Loucy (cell line): ENCODE measurements around the gene HMGB2.

ENCODE experiments used
- H2AFZ ChIP-seq: fragments of 200-600 bp; sonication (generic); 2 replicates; pipeline ENCODE4 v1.6.0; 2016; ENCODE audit warnings: antibody characterized with exemption, mild to moderate bottlenecking, low read length, moderate library complexity
- H3F3A ChIP-seq: fragments of 200-600 bp; 2 replicates; pipeline ENCODE4 v1.6.0; 2016; ENCODE audit warnings: antibody characterized with exemption, low read depth, mild to moderate bottlenecking
- H3K27me3 ChIP-seq: fragments of 200-600 bp; sonication (generic); 2 replicates; pipeline ENCODE4 v1.6.1; 2014; ENCODE audit warnings: low read length, mild to moderate bottlenecking; ENCODE audit not compliant: insufficient read depth, poor library complexity, severe bottlenecking
- H3K36me3 ChIP-seq: fragments of 200-600 bp; sonication (generic); 2 replicates; pipeline ENCODE4 v1.6.1; 2016; ENCODE audit warnings: low read length; ENCODE audit not compliant: insufficient read depth
- H3K4me1 ChIP-seq: fragments of 200-600 bp; sonication (generic); 2 replicates; pipeline ENCODE4 v1.5.1; 2014; ENCODE audit warnings: low read length, mild to moderate bottlenecking; ENCODE audit not compliant: insufficient read depth, poor library complexity, severe bottlenecking
- H3K4me2 ChIP-seq: fragments of 200-600 bp; sonication (generic); 2 replicates; pipeline ENCODE4 v1.6.0; 2014; ENCODE audit warnings: antibody characterized with exemption, low read length, low read depth, mild to moderate bottlenecking; ENCODE audit not compliant: poor library complexity, severe bottlenecking
- H3K4me3 ChIP-seq: fragments of 200-600 bp; sonication (generic); 2 replicates; pipeline ENCODE4 v1.5.1; 2014; ENCODE audit warnings: low read length, mild to moderate bottlenecking, mixed read lengths; ENCODE audit not compliant: poor library complexity, severe bottlenecking
- H3K79me2 ChIP-seq: fragments of 200-600 bp; sonication (generic); 2 replicates; pipeline ENCODE4 v1.6.1; 2014; ENCODE audit warnings: low read length; ENCODE audit not compliant: insufficient read depth
- H3K9ac ChIP-seq: fragments of 200-600 bp; sonication (generic); 2 replicates; pipeline ENCODE4 v1.6.0; 2014; ENCODE audit warnings: mild to moderate bottlenecking, low read depth, low read length, moderate library complexity; ENCODE audit not compliant: poor library complexity, severe bottlenecking
- H3K9me2 ChIP-seq: fragments of 200-600 bp; sonication (generic); replicated peaks from 2 replicates; pipeline ENCODE4 v1.6.1; 2016; ENCODE audit warnings: low read depth, low read length, mixed read lengths
- H3K9me3 ChIP-seq: fragments of 200-600 bp; sonication (generic); 2 replicates; pipeline ENCODE4 v1.6.1; 2014; ENCODE audit warnings: mild to moderate bottlenecking, antibody characterized with exemption, low read length, low read depth; ENCODE audit not compliant: insufficient read depth
- H4K20me1 ChIP-seq: fragments of 200-600 bp; sonication (generic); 2 replicates; pipeline ENCODE4 v1.6.0; 2014; ENCODE audit warnings: antibody characterized with exemption, low read length, mild to moderate bottlenecking; ENCODE audit not compliant: insufficient read depth, poor library complexity, severe bottlenecking
- EZH2phosphoT487 ChIP-seq: fragments of 200-600 bp; IDR thresholded peaks from 2 replicates; pipeline ENCODE4 v1.6.1; 2018; ENCODE audit warnings: antibody characterized with exemption, mild to moderate bottlenecking, moderate library complexity, borderline replicate concordance
- TF ChIP-seq, protein P1 (sequence below): fragments of 200-600 bp; sonication (generic); conservative IDR thresholded peaks from 2 replicates; pipeline ENCODE4 v1.5.1; 2014; ENCODE audit warnings: mild to moderate bottlenecking, antibody characterized with exemption, low read length

HMGB2 gene

DNA sequence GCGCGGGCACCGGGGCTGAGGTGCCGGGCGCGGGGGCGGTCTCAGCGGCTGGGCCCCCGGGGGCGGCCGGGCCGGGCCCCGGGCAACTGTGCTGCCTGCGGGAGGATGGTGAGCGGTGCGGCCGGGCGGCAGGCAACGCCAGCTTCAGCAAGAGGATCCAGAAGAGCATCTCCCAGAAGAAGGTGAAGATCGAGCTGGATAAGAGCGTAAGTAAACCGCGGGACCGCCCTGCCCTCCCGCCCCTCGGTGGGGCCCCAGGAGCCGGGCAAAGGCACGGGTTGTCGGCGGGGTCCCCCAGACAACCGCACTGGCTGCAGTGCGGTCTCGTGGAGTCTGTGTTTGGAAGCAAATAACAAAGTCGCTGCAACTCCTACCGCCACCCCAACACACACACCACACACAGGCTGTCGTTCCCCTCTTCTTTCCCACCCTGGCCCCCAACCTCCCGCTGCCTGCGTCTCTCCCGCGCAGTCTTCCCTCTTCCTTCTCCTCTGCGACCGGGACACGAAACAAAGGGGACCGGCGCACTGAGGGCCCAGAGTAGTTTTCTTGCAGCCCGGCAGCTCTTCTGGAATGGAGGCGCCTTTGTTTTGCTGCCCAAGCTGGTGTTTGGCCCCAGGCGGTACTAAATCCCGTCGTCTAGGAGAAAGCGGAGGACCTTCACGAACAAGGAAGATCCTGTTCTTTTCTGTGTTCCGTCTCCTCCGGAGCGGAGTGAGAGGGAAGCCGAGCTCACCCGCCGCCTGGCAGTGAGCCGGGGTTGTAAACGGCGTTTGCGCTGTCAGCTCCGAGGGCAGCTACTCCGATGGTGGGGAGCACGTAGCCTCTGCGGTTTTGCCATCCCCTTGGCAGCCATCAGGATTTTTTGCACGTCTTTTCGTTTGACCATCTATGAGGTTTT lies 37.4 kb upstream of the HMGB2 start:
- no peak for TF ChIP-seq EZH2phosphoT487
- TF ChIP-seq, protein P1, sequence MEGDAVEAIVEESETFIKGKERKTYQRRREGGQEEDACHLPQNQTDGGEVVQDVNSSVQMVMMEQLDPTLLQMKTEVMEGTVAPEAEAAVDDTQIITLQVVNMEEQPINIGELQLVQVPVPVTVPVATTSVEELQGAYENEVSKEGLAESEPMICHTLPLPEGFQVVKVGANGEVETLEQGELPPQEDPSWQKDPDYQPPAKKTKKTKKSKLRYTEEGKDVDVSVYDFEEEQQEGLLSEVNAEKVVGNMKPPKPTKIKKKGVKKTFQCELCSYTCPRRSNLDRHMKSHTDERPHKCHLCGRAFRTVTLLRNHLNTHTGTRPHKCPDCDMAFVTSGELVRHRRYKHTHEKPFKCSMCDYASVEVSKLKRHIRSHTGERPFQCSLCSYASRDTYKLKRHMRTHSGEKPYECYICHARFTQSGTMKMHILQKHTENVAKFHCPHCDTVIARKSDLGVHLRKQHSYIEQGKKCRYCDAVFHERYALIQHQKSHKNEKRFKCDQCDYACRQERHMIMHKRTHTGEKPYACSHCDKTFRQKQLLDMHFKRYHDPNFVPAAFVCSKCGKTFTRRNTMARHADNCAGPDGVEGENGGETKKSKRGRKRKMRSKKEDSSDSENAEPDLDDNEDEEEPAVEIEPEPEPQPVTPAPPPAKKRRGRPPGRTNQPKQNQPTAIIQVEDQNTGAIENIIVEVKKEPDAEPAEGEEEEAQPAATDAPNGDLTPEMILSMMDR = no peak
- Histone ChIP-seq H3K9me2 (no peaks in the 10 kb centered on the region), H3K27me3 (no peaks in the 10 kb centered on the region), H3K9me3 (no peaks in the 10 kb centered on the region), H3K36me3 (no peaks in the 10 kb centered on the region), H2AFZ (peak overlapping the region; percentile 69; the same call in 1 of the 2 replicates), H3K4me2 (peak overlapping the region; percentile 80), H3K9ac (peak overlapping the region; percentile 98), H3F3A (no peaks in the 10 kb centered on the region), H3K4me3 (peak overlapping the region; percentile 98), H3K4me1 (peaks cover 48% of the 10 kb centered on the region), H4K20me1 (peaks cover 40% of the 10 kb centered on the region), H3K79me2 (peaks cover 85% of the 10 kb centered on the region)

DNA sequence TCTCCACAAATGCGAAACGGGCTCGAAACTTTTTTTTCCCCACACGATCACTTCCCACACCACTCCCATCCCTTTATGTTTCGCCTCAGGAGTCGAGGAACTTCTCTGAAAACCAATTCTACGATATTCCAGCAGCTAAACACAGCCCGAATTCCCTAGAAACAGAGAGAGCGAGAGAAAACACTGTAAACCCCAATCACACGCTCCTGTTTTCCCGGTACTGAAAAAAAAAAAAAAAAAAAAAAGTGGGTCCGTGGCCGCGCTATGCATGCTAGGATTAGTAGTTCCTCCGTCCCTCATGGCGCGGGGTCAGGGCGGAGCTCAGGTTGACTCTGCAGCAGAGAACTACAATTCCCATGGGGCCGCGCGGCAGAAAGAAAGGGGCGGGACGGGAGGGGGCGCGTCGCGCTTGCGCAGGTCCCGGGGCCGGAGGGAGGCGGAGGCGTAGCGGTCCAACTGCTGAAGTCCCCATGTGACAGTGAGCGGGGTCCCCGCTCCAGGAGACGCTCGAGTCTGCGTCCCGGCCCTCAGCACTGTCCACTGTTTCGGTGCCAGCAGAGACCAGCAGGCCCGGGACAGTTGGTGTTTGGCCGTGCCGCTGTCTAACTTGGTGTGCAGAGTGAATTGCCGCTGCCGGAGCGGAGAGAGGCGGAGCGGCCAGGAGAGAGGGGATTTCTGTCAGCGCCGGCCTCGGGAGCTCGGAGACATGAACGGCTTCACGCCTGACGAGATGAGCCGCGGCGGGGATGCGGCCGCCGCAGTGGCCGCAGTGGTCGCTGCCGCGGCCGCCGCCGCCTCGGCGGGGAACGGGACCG lies 36.5 kb upstream of the HMGB2 start, which contains the start of gene SAP30:
Gene SAP30 (plus strand): TSS at position 478 of the 815 bp plus-strand sequence. CDS start 229 bp downstream, at position 707.
- Histone ChIP-seq H3K79me2 (peaks cover 86% of the 10 kb centered on the region), H3K9ac (peak within 1 kb of the TSS; percentile 98), H3K9me2 (no peaks in the 10 kb centered on the region), H3K4me1 (peaks cover 51% of the 10 kb centered on the region), H3K9me3 (no peaks in the 10 kb centered on the region), H3K4me2 (peak within 1 kb of the TSS; percentile 94), H3F3A (no peaks in the 10 kb centered on the region), H3K27me3 (no peaks in the 10 kb centered on the region), H3K4me3 (peak within 1 kb of the TSS; percentile 98), H2AFZ (peak within 1 kb of the TSS; percentile 87), H3K36me3 (no peaks in the 10 kb centered on the region), H4K20me1 (peaks cover 34% of the 10 kb centered on the region)
- no peak for TF ChIP-seq EZH2phosphoT487
- TF ChIP-seq, protein P1 = no peak

DNA sequence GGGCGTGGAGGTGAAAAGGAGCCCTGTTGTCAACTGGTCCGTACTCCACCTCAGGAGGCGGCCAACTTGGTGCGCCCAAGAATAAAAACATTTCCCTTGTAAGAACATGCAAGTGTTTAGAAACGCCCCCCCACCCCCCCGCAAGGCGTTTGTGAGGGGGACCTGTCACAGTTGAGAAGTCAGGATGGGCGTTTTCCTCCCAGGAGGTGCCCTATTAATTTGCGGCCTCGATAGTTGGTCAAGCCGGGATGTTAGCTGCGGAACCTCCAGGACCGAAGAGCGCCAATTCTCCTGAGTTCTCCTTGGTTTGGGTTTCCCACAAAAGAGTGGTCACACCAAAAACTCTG lies 35.9 kb upstream of the HMGB2 start:
- H3K4me1 ChIP-seq = peaks cover 51% of the 10 kb centered on the region
- no peaks in the 10 kb centered on the region for H3K9me2 ChIP-seq
- H3K27me3 ChIP-seq = no peaks in the 10 kb centered on the region
- H3K4me3 ChIP-seq = peak overlapping the region; percentile 98
- H3K9ac ChIP-seq = peak overlapping the region; percentile 98
- TF ChIP-seq, protein P1 = no peak
- no peak for TF ChIP-seq EZH2phosphoT487
- peaks cover 86% of the 10 kb centered on the region for H3K79me2 ChIP-seq
- H3K9me3 ChIP-seq = no peaks in the 10 kb centered on the region
- H3K36me3 ChIP-seq = no peaks in the 10 kb centered on the region
- no peaks in the 10 kb centered on the region for H3F3A ChIP-seq
- H4K20me1 ChIP-seq = peaks cover 29% of the 10 kb centered on the region
- peak overlapping the region; percentile 87 for H2AFZ ChIP-seq
- peak overlapping the region; percentile 94 for H3K4me2 ChIP-seq
